G401 (cell line): Measurements from ENCODE around the gene TRMT2B. TPM values are rescaled to one million over a fixed set of nuclear protein-coding genes. Genes with fewer than 3 reads are reported as not detected.

ENCODE experiments used
- total RNA-seq: library from RNA; depleted of rRNA; stranded (reverse); fragments of >200 nt; shearing (Covaris generic); gene quantifications from 2 replicates; pipeline ENCODE4 v1.2.3, GENCODE V29; 2014; rRNA removed

TRMT2B gene
- total RNA-seq, 1 experiment from 2014 or later, result 14.2 TPM

Other genes starting within 250 kb of the TRMT2B start
- 31.4 and 46.7 TPM in 2 replicates for gene CSTF2, start 231.7 kb downstream of the TRMT2B start, total RNA-seq
- not detected in 2 replicates for gene NOX1, start 177.8 kb downstream of the TRMT2B start, total RNA-seq
- gene XKRX, start 123.2 kb downstream of the TRMT2B start, total RNA-seq, result not detected in 2 replicates
- gene ARL13A, start 82.4 kb downstream of the TRMT2B start, total RNA-seq, result not detected in 2 replicates
- gene TMEM35A, start 26.8 kb upstream of the TRMT2B start, total RNA-seq, result 0.92 and 2.4 TPM in 2 replicates
- 32.7 and 35.1 TPM in 2 replicates for gene CENPI, start 46.1 kb upstream of the TRMT2B start, total RNA-seq
- gene DRP2, start 167.7 kb upstream of the TRMT2B start, total RNA-seq, result not detected in 2 replicates
- not detected in 2 replicates for gene TAF7L, start 239.2 kb upstream of the TRMT2B start, total RNA-seq